ENCODE results near the gene HES3.

Gene HES3, protein sequence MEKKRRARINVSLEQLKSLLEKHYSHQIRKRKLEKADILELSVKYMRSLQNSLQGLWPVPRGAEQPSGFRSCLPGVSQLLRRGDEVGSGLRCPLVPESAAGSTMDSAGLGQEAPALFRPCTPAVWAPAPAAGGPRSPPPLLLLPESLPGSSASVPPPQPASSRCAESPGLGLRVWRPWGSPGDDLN

DNA sequence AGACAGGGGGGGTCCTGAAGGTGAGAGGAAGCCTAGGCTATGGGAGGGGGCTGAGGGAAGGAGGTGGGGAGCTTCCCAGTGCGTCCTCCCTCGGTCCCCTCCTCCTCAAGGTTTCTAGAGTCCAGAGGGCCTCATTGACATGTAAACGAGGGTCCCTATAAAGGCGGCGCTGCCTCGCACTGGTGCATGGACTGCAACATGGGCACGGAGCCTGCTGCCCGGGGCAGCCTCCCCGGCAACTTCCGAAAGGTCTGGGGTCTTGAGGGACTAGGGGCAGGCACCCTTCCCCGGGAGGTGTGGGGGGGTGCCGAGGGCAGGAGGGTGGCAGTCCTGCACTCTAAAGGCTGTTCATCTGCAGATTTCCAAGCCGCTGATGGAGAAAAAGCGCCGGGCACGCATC, at the start of gene HES3:
HES3 (plus strand) TSS at position 187 of the 400 bp plus-strand sequence; CDS start at position 374, 187 bp downstream.
- no peak for DNase-seq

DNA sequence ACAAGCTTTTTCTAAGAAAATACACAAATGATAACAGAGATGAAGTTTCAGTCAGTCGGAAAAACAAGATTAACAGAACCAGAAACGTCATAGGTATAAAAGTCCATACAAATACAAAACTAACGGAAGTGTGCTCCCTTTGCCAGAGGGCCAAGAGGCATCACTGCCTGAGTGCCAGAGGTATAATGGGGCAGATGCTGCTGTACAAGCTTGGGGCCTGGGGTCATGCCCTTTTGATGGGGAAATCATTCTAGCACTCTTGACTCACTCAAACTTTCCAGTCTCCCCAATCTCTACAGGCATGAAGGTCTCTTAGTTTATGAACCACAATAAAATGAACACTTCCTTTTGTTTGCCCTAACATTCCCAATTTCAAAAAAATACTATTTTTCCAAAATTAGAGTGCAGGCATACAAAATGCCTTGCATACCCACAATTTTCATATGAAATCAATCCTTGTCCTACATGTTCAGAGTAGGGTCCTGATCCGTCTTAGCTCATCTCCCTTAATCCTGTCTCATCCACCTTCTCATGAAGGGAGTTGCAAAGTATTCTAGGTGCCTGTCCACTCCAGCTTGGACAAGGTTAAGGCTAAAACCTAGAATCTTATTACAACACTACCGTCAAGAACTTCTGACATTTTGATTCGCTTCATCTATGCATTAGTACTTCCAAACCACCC, 46.1 kb upstream of the HES3 start:
- no peak for DNase-seq

DNA sequence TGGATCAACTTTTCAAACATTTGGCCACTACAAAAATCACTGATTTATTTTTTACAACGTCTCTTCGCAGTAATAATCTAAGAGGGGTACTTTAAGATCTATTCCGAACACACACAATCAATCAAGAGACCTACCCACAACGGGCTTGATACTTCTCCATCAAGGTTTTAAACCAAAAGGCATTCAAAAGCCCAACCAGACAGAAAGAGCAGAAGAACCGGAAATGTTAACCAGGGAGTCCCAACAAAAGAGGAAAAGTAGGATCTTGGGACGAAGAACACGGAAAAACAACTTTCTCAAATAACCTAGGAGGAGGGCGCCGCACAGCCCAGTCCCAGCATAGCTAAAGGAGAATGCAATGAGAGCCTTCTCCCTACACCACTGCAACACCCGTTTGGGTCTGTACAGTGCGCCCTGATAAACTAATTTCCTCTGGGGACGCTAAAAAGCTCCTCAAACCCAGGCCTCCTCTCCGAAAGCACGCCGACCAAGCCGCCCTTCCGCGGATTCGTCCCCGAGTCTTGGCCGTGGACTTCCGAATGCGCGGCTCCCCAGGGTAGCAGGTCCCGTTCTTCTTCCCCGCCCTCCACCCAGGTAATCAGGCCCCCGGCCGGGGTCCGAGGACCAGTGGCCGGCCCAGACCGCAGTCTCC, 45.2 kb upstream of the HES3 start:
- peak in 1 of 3 experiments; percentile 30 for DNase-seq

DNA sequence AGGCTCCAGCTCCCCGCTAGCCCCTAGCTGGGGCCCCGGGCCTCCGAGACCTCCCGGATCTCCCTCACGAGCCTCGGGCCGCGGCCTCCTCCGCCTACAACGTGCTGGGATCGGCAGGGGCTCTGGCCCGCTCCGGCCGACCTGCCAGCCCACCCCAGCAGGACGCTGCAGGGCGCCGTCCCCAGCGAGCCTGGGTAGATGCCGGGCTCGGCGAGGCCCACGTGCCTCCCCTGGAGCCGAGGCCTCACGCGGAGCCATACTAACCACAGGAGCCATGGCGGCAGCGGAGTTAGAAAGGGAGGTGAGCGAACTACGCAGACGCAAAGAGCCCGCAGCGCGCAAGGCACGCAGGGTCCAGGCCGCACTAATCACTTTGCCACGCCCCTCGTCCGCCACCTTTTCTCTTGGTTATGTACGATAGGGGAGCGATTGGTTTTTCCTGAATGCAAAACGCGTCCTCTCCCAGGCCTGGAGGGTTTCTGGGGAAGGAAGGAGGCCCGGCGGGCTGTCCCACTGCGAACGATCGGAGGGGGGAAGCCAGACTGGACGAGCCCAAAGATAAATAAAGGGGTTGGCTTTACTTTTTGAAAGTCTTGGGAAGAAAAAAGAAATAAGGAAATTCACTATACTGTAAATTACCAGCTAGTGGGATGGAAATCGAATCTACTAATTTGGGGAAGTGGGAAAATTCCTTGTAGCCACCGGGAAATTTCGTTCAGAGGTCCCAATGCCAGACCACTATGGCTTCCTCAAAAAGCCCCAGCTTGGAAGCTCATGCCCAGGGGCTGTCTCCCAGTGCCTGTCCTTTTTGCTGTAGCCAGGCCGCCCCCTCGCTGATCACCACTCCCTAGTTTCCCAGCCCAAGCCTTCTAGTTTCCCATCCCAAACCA, 44.4 kb upstream of the HES3 start, which contains the start of gene RPL22:
RPL22 (minus strand) TSS at position 298 of the 890 bp plus-strand sequence; CDS start at position 276, 22 bp downstream.
- DNase-seq = peak; percentile 98 to 99 (median 99)

DNA sequence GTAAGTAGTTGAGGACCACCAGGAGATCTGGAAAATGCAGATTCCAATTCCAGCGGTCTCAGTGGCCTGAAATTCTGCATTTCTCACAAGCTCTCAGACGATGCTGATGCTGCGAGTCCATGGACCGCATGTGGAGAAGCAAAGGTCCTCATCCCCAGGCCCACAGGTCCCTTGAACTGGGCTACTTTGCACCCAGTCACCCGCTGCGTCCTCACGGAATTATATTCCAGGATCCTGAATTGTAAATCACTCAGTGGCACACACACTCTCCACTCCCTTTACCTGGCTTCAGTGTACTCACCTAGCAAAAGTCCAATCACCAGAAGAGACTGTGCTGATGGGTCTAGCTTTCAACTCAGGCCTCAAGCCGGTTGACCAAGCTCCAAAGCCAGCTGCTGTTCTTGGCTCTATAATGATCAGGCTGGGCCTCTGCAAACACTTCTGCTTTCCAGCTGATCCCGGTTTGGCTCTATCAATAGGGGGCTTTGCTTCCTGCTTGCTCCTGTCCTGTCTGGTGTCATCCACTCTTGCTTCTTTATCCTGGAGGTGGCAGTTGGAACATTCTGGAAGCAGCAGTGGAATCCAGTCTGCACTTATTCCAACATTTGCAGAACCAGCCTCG, 43.7 kb upstream of the HES3 start:
- peak in 1 of 3 experiments; percentile 28 for DNase-seq

DNA sequence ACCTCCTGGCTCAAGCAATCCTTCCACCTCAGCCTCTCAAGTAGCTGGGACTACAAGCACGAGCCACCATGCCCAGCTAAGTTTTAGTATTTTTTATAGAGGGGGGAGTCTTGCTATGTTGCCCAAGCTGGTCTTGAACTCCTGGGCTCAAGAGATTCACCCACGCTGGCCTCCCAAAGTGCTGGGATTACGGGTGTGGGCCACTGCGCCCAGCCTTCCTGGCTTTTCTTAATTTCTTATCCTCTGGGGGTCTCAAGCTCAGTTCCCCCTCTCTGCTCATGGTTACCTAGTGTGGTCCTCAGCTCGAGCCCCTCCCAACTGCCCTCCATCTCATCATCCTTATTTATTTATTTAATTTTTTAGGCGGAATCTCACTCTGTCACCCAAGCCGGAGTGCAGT, 41.7 kb upstream of the HES3 start:
- DNase-seq = no peak

DNA sequence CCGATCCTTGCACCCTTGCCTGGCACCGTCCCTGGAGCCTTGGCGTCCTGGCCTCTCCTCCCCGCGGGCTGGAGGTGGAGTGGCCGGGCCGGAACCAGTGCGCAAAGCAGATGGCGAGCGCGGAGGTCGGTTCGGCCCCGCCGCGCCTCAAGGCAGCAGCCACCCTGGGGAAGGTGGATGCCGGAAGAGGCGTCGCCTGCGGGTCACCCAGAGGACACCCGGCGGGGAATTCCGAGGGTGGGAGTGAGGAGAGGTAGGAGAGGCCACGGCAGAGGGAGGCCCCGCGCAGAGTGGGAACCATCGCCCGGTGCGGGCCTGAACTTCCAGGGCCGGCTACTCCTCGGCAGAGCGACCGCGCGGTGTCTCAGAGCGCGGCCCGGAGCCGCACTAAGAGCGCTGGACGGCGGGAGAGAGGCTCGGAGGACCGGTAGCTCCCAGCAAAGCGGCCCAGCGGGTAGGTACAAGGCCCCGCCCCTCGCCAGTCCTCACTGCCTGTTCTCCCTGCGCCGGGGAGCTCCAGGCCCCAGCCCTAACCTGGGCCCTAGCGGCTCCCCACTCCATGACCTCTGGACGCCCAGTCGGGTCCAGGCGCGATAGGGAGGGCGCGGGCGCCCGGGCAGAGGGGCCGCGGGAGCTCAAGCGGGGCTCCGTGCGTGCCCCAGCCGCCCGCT, 38.0 kb upstream of the HES3 start, which contains the start of gene RNF207:
RNF207 (plus strand) TSS at position 271 of the 671 bp plus-strand sequence. CDS start 417 bp downstream, outside the sequence.
- peak in 2 of 3 experiments; percentile 65 to 72 for DNase-seq

DNA sequence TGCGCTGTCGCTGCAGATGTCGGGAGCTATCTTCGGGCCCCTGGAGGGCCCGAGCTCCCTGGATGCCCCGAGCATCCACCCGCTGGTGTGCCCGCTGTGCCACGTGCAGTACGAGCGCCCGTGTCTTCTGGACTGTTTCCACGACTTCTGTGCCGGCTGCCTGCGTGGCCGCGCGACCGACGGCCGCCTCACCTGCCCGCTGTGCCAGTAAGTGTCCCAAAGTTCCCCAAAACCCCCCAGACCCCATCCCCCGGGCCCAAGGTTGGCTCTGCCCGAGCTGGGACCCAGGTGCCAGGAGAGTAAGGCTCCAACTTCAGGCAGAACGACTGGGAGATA, 37.5 kb upstream of the HES3 start:
- peak in 1 of 3 experiments; percentile 19 for DNase-seq

DNA sequence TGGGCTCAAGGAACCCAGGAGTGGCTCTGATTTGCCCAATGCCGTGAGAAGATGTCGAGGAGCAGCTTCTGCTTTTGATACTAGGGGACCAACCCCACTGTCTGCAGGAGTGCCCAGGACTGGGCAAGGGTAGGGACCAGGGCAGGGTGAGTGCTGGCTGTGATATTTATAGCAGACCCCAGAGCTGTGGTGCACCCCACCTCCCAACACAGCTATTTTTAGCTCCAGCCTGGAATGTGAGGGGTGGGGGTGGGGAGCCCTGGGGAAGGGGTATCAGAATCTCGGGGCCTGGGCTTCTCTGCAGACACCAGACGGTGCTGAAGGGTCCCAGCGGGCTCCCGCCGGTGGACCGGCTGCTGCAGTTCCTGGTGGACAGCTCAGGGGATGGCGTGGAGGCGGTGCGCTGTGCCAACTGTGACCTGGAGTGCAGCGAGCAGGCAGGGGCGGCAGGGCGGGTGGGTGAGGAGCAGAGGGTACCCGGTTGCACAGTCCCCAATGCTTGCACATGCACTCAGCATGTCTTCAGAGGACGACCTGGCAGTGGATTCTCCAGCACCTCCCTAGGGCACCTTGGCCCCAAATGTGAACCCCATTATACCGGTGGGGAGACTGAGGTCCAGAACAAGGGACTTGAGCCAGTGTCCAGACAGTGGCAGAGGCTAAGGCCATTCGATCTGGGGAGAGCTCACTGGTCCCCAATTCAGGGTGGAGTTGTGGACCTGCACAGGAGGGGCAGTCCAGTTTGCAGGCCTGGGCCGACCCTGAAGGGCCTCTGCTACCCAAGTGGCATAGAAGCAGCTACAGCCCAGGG, 36.7 kb upstream of the HES3 start:
- peak in 1 of 3 experiments; percentile 2 for DNase-seq

DNA sequence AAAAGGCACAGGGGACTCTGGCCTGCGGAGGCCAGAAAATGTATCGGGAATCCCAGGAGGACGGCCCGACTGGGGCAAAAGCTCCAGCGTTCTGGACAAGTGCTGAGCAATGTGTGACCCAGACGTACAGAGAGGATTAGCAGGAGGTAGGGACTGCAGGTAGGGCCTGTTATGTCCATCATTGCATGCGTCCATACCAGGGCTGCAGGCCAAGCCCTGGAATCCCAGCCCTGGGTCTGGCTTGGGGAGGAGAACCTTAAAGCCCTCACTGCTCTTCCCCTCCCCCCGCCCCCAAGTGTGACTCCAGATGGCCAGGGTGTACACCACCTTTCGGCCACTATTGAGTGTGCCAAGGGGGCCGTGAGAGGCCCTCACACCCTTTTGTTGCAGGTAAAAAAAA, 36.1 kb upstream of the HES3 start:
- no peak for DNase-seq

DNA sequence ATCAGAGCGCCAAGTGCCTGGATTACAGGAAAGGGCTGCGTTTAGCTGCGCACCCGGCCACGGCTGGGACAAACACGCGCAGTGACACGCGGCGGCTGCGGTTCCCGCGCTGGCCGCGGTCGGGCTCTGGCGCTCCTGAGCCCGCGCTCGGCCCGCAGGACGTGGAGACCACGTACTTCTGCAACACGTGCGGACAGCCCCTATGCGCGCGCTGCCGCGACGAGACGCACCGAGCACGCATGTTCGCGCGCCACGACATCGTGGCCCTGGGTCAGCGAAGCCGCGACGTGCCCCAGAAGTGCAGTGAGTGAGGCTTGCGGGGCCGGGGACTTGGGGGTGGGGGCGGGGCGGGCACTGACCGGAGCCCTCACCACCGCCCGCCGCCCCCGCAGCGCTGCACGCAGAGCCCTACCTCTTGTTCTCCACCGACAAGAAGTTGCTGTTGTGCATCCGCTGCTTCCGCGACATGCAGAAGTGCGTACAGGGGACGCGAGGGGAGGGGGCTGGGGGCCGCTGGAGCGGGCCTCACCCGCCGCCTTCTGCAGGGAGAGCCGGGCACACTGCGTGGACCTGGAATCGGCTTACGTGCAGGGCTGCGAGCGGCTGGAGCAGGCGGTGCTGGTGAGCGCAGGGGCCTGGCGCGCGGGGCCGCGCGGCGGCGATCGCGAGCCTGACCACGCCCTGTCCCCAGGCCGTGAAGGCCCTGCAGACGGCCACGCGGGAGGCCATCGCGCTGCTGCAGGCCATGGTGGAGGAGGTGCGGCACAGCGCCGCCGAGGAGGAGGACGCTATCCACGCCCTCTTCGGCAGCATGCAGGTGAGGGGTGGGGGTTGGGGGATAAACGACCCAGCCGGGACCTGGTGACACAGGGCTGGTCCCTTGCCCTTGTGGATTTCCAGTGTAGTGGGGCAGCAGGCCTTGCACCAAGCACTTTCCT, 35.0 kb upstream of the HES3 start:
- DNase-seq = no peak

DNA sequence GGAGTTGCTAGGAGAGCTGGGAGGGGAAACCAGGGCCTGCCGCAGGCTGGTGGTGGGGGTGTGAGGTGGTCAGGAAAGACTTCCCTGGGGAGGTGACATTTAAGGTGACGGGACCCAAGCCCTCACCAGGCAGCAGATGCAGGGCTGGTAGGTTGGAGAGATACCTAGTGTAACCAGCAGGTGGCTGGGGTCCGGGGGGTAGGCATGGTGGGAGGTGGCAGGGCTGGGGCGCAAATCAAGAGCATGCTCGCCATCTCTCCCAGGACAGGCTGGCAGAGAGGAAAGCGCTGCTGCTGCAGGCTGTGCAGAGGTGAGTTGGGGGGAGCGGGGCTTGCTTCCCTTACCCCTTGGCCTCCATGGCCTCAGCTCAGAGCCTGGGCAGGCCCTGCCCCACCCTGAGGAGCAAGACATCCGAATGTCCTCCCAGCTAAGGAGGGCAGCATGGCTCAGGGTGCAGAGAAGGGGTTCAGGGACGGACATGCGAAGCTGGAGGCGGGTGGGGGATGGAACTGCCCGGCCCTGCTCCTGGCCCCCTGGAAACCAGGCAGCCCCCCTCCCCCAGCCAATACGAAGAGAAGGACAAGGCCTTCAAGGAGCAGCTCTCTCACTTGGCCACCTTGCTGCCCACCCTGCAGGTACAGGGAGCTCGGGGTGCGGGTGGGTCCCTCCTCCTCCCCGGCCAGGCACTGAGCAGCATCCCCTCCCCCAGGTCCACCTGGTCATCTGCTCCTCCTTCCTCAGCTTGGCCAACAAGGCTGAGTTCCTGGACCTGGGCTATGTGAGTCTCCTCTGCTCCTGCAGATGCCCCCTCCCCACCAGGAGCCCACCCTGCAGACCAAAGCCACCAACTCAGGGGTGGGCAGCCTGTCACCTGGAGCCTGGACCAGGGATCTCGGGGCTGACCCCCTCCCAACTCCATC, 34.1 kb upstream of the HES3 start:
- no peak for DNase-seq

DNA sequence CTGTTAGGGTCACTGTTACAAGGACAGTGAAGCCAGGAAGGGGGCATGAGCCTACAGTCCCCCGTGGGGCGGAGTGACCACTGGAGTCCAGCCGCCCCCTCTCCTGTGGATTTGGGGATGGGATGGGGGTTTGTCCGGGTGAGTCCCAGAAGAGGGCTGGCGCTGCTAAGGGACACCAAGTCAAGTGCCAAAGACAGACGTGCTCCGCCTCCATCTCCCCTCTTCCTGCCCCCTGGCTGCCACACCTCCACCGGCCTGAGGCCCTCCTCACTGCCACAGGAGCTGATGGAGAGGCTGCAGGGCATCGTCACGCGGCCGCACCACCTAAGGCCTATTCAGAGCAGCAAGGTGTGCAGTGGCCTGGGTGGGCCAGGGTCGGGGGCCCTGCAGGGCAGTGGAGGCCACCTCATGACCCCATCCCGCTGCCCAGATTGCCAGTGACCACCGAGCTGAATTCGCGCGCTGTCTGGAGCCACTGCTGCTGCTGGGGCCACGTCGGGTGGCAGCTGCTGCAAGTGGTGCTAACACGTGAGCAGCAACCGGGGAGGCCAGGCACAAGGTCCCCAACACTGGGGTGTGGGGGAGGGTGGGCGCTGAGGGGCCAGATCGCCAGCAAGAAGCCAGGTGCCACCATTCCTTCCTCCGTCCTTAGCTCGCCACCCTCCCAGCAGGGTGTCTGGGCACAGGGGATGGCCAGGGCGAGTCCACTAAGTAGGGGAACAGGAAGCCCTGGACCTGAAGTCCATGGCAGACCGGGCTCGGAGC, 33.2 kb upstream of the HES3 start:
- no peak for DNase-seq

DNA sequence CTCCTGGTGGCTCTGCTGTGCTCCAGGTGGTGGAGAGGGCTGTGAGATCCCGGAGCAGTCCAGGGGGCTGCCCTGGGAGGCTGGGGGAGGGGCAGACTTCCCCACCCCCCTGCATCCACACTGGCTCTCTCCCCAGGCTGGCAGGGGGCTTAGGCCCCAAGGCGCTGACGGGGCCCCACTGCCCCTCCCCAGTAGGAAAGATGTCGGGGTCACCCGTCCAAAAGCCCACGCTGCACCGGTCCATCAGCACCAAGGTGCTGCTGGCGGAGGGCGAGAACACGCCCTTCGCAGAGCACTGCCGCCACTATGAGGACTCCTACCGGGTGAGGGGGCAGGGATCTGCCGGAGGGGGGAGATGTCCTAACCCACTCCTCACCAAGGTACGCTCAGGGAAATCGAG, 32.2 kb upstream of the HES3 start:
- DNase-seq = no peak

DNA sequence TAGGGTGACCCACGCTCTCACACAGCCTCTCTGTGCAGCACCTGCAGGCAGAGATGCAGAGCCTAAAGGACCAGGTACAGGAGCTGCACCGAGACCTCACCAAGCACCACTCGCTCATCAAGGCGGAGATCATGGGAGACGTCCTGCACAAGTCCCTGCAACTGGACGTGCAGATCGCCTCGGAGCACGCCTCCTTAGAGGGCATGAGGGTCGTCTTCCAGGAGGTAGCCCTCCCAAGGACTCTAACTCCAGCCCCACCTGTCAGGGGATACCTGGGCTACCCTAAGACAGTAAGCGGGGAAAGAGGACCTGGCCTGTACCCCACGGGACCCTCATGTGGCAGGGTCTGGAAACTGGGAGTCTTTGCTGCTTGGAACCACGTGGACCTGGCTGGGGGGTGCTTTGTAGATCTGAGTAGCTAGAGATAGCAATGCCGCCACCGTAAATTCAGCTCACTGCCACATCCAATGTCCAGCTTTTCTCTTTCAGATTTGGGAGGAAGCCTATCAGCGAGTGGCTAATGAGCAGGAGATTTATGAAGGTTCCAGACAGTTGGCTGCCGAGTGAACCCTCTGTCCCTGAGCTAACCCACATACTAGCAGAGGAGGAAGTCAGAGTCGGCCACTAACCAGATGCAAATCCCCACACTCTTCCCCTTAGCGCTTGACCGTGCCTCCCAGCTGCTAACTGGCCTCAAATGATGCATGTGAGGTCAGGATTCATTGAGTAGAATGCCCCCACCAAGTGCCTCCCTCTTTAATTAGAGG, 31.6 kb upstream of the HES3 start:
- no peak for DNase-seq

DNA sequence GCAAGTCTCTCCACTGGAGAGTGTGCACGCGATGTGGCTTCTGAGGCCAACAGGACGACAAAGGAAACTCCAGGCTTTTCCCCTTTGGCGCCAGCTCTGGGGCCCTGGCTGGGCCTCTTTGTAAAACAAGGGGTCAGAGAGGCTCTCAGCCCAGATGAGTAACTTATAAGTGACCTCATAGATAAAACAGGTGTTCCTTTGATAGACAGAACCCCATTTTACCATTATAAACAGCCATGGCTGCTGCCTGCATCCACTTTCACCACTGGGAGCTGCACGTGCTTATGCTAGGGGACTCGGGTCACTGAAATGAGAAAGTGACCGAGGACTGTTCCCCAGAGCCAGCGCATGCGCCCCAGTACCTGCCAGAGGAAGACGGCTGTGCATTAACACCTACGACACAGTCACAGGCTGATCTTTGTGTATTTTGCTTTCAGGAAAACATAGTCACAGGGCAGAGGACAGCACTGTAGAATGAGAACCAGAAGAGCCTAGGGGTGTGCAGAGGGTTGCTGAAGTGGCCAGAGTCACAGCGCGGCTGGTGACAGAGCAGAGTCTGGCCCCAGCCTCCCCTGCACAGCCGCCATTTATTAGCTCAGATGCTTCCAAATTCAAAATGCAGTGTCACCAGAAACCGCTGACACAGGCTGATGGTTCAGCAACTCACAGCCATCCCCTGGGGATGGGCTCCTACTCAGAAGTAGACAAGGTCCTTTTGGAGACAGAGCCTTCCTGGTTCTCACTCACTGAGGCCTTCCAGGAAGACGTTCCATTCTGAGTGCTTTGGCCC, 25.4 kb upstream of the HES3 start:
- peak in 1 of 3 experiments; percentile 63 for DNase-seq
